ENCODE data around the gene STARD5.

- TF ChIP-seq CTCF (IDR thresholded peaks at IDR 0.05) (no peak), ZFX (IDR thresholded peaks at IDR 0.05; ENCODE audit: borderline replicate concordance) (no peak)
Observed at GRCh38 chr15:81363718-81364500, 40.0 kb upstream of the STARD5 start.
